PFSK-1 (cell line): Measurements from ENCODE around the gene KDM6A.

ENCODE experiments used
- SIN3A ChIP-seq: IDR thresholded peaks from 2 replicates; pipeline ENCODE4 v1.6.1; 2012; ENCODE audit warnings: mild to moderate bottlenecking, low read length, moderate library complexity, borderline replicate concordance; ENCODE audit not compliant: insufficient read depth
- TAF1 ChIP-seq: IDR thresholded peaks from 2 replicates; pipeline ENCODE4 v1.6.1; 2012; ENCODE audit warnings: low read length, control low read depth, borderline replicate concordance; ENCODE audit not compliant: insufficient read depth

- TF ChIP-seq TAF1, result no peak
- TF ChIP-seq SIN3A, result no peak
Measured at GRCh38 chrX:44828008-44828605, 44.9 kb upstream of the KDM6A start.
